ENCODE measurements around the gene AGXT. TPM values are rescaled to one million over a fixed set of nuclear protein-coding genes. Genes with fewer than 3 reads are reported as not detected.

AGXT gene
- total and polyA plus RNA-seq, 4 donors, result 254 to 1,572 (median 1,428) TPM

- Histone ChIP-seq H3K9me3 (ENCODE audit: control insufficient read depth in 4 of 4, low read length in 3 of 4) (no peaks in the 10 kb centered on the region), H3K4me3 (ENCODE audit: low read depth in 1 of 3, low read length in 3 of 3) (no peak overlapping the region), H3K36me3 (ENCODE audit: control insufficient read depth in 4 of 4, insufficient read depth in 3 of 4, low read depth in 1 of 4, low read length in 3 of 4) (no peaks in the 10 kb centered on the region), H3K27ac (ENCODE audit: low read depth in 1 of 2, low read length in 2 of 2) (no peak overlapping the region), H3K9ac (ENCODE audit: low read depth in 1 of 2, low read length in 2 of 2) (no peak overlapping the region), H3K4me1 (ENCODE audit: control insufficient read depth in 4 of 4, insufficient read depth in 4 of 4, low read length in 3 of 4) (peaks cover 29 to 44% (median 42%) of the 10 kb centered on the region in 4 donors), H3K27me3 (ENCODE audit: control insufficient read depth in 4 of 4, insufficient read depth in 4 of 4, low read length in 3 of 4) (no peaks in the 10 kb centered on the region)
- no peak for TF ChIP-seq FOXA1 (IDR thresholded peaks at IDR 0.05)
- TF ChIP-seq ATF3 (IDR thresholded peaks at IDR 0.05), result no peak
- no peak for TF ChIP-seq ZBTB33 (IDR thresholded peaks at IDR 0.05)
- no peak for TF ChIP-seq TAF1 (conservative IDR thresholded peaks at IDR 0.05)
- TF ChIP-seq HNF4A (conservative IDR thresholded peaks at IDR 0.05), result no peak
- no peak for TF ChIP-seq EGR1 (IDR thresholded peaks at IDR 0.05; ENCODE audit: low read depth in 2 of 2)
- no peak for TF ChIP-seq RXRA (IDR thresholded peaks at IDR 0.05)
- TF ChIP-seq MAX (IDR thresholded peaks at IDR 0.05), result no peak
- no peak for TF ChIP-seq RAD21 (IDR thresholded peaks at IDR 0.05)
- no peak for TF ChIP-seq JUND (IDR thresholded peaks at IDR 0.05)
- TF ChIP-seq GABPA (IDR thresholded peaks at IDR 0.05 in 1 of 2, conservative IDR thresholded peaks at IDR 0.05 in 1 of 2), result no peak
- TF ChIP-seq REST (IDR thresholded peaks at IDR 0.05), result no peak
- TF ChIP-seq YY1 (IDR thresholded peaks at IDR 0.05), result no peak
- no peak for TF ChIP-seq NR2F2 (IDR thresholded peaks at IDR 0.05)
- TF ChIP-seq CTCF (IDR thresholded peaks at IDR 0.05; ENCODE audit: low read depth, low read length, missing input control), result no peak
- TF ChIP-seq HNF4G (IDR thresholded peaks at IDR 0.05), result no peak
- TF ChIP-seq SP1 (IDR thresholded peaks at IDR 0.05), result no peak
- TF ChIP-seq FOXA2 (IDR thresholded peaks at IDR 0.05), result no peak
- WGBS, result 67% methylated on average over 12 of the region's 12 CpGs
- DNase-seq (ENCODE audit: low spot score), result no peak
Measured at GRCh38 chr2:240892925-240893324, 24.3 kb downstream of the AGXT start.
